ENCODE measurements around the gene NENF.

DNA sequence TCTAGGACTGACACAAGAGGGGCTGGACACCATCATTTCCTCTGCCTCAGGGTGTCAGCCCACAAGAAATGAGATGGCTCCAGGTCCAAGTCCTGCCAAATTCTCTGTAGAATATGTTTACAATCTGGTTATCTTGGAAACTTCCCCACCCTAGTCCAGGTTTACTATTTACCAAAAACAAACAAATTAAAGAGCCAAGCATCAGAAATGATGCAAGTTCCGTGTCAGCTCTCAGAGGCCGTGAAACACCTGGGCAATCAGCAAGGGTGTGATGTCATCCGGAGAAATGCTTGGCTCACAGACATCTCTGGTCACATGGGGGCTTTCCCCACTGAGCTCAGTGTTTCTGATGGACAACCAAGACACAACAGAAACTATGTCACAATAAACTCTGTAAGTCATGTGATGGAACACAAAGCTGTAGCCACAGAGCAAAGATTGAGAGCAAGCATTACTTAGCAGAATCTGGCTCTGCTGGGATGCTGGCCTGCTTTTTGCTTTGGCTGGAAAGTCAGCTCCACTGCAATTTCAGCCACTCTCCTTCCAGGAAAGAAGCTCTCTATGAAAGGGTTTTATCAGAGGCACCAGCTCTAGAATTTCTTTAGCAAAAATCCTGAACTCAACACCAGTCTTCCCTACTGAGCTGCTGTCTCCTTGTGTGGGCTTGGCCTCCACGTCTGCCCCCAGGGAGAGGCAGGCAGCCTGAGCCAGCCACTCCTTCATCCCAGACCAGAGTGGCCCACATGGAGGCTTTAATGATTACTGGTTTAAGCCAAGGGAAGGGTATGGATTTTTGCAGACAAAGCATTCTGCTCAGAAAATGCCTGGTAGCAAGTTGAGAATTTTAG, 55.9 kb downstream of the NENF start:
- TF ChIP-seq, protein P1, sequence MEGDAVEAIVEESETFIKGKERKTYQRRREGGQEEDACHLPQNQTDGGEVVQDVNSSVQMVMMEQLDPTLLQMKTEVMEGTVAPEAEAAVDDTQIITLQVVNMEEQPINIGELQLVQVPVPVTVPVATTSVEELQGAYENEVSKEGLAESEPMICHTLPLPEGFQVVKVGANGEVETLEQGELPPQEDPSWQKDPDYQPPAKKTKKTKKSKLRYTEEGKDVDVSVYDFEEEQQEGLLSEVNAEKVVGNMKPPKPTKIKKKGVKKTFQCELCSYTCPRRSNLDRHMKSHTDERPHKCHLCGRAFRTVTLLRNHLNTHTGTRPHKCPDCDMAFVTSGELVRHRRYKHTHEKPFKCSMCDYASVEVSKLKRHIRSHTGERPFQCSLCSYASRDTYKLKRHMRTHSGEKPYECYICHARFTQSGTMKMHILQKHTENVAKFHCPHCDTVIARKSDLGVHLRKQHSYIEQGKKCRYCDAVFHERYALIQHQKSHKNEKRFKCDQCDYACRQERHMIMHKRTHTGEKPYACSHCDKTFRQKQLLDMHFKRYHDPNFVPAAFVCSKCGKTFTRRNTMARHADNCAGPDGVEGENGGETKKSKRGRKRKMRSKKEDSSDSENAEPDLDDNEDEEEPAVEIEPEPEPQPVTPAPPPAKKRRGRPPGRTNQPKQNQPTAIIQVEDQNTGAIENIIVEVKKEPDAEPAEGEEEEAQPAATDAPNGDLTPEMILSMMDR (IDR thresholded peaks at IDR 0.05): no peak
- TF ChIP-seq POLR2A (IDR thresholded peaks at IDR 0.05): no peak
